H1 (cell line): ENCODE data around the gene IL37.

Experiments
- EP300 ChIP-seq, 2 experiments: IDR thresholded peaks; 1 replicate in 1 of 2; 2 replicates in 1 of 2; pipeline ENCODE4 v1.6.1; 2011 to 2012; ENCODE audit warnings: low read depth in 2 of 2, low read length in 2 of 2, mild to moderate bottlenecking in 2 of 2, borderline replicate concordance in 1 of 2, inconsistent platforms in 1 of 2, moderate library complexity in 1 of 2
- POLR2A ChIP-seq, 2 experiments: IDR thresholded peaks; 1 replicate in 1 of 2; 2 replicates in 1 of 2; pipeline ENCODE4 v1.6.1; 2011; ENCODE audit warnings: low read depth in 2 of 2, low read length in 2 of 2, mild to moderate bottlenecking in 2 of 2; ENCODE audit errors: control extremely low read depth in 1 of 2
- TCF12 ChIP-seq: IDR thresholded peaks from 2 replicates; pipeline ENCODE4 v1.6.1; 2011; ENCODE audit warnings: low read depth, mild to moderate bottlenecking, low read length
- TF ChIP-seq, protein P1 (sequence below), 3 experiments: IDR thresholded peaks; 1 replicate in 2 of 3; 2 replicates in 1 of 3; pipeline versions ENCODE4 v1.5.1 to v1.6.1; 2011; ENCODE audit warnings: low read length in 3 of 3, mild to moderate bottlenecking in 3 of 3, inconsistent platforms in 2 of 3, low read depth in 1 of 3, moderate library complexity in 1 of 3; ENCODE audit not compliant: insufficient read depth in 1 of 3; ENCODE audit errors: control extremely low read depth in 1 of 3
- TF ChIP-seq, protein P2 (sequence below): IDR thresholded peaks from 2 replicates; pipeline ENCODE4 v1.6.1; 2011; ENCODE audit warnings: low read depth, mild to moderate bottlenecking, low read length; ENCODE audit not compliant: insufficient read depth

GRCh38 chr2:112954364-112954763 is 43.4 kb downstream of the IL37 start:
- TF ChIP-seq, protein P1, sequence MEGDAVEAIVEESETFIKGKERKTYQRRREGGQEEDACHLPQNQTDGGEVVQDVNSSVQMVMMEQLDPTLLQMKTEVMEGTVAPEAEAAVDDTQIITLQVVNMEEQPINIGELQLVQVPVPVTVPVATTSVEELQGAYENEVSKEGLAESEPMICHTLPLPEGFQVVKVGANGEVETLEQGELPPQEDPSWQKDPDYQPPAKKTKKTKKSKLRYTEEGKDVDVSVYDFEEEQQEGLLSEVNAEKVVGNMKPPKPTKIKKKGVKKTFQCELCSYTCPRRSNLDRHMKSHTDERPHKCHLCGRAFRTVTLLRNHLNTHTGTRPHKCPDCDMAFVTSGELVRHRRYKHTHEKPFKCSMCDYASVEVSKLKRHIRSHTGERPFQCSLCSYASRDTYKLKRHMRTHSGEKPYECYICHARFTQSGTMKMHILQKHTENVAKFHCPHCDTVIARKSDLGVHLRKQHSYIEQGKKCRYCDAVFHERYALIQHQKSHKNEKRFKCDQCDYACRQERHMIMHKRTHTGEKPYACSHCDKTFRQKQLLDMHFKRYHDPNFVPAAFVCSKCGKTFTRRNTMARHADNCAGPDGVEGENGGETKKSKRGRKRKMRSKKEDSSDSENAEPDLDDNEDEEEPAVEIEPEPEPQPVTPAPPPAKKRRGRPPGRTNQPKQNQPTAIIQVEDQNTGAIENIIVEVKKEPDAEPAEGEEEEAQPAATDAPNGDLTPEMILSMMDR (IDR thresholded peaks at IDR 0.05; ENCODE audit: control extremely low read depth in 1 of 3, insufficient read depth in 1 of 3, low read depth in 1 of 3, low read length in 3 of 3): no peak
- TF ChIP-seq TCF12 (no peak), EP300 (IDR thresholded peaks at IDR 0.05; ENCODE audit: borderline replicate concordance in 1 of 2, low read depth in 2 of 2, low read length in 2 of 2) (no peak), POLR2A (IDR thresholded peaks at IDR 0.05; ENCODE audit: control extremely low read depth in 1 of 2, low read depth in 2 of 2, low read length in 2 of 2) (no peak)
- TF ChIP-seq, protein P2, sequence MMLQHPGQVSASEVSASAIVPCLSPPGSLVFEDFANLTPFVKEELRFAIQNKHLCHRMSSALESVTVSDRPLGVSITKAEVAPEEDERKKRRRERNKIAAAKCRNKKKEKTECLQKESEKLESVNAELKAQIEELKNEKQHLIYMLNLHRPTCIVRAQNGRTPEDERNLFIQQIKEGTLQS: no peak
